Activated CD4-positive, alpha-beta T cell treated with anti-CD3 and anti-CD28 coated beads, Interleukin-2, amount 50 U/mL, for 48 hours (primary cell): ENCODE data around the gene DCUN1D3.
A peak's percentile ranks its signal among the peaks of the same experiment; 100 is the strongest.
"Not testable (repeated sequence)": the region's sequence is repeated elsewhere in the genome, so short reads cannot be mapped to it uniquely, and the experiment has no call there.

Experiments
- DNase-seq, 2 experiments: peaks; one replicate each; pipeline ENCODE4 v3.0.0-alpha.2; 2020

Gene DCUN1D3

DNA sequence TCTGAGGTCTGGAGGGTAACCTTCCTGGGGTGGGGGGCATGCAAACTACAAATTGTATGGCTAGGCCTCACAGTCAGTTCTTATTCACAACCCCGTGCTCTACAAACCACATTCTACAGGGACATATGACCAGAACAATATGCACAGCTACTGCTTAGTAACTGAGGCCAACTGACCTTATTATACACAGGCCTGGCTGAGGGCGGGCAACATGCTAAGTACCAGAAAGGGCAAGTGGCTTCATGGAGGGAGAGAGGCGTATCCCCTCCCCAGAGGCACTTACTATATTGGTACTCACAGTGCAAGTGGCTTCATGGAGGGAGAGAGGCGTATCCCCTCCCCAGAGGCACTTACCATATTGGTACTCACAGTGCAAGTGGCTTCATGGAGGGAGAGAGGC, 39.2 kb downstream of the DCUN1D3 start:
- not testable (repeated sequence) for DNase-seq

DNA sequence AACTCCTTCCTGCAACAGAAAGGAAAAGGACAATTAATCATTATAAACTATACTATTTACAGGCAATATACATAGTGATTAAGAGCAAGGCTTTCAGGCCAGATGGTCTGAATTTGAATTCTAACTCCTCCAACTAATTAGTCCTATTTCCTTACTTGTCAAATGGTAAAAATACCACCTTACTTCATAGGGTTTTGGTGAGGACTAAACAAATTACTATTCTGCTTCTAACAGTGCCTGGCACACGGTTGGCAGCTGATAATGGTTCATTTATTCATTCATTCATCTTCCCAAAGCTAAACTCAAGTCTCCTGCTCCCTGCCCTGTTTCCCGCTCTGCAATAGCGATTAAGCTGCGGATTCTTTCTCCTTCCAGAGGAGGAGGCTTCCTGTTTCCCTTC, 39.8 kb downstream of the DCUN1D3 start:
- no peak for DNase-seq

DNA sequence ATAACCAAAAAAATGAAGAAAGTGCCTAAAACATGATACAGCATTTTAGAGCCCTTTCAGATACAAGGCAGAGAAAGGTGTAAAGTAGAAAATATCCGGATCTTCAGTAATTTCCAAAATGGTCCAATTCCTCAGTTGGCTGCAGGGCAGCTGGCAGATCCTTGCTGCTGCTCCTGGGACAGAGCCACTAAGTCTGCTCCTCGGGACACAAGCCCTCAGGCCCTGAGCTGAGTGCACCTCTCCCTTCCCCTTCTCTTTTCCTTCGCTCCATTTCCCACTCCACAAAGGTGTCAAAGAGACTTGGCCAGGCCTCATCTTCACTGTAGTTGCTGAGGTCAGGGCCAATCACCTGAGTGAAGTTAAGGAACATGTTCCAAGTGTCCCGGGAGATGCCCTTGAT, 40.5 kb downstream of the DCUN1D3 start:
- no peak for DNase-seq

DNA sequence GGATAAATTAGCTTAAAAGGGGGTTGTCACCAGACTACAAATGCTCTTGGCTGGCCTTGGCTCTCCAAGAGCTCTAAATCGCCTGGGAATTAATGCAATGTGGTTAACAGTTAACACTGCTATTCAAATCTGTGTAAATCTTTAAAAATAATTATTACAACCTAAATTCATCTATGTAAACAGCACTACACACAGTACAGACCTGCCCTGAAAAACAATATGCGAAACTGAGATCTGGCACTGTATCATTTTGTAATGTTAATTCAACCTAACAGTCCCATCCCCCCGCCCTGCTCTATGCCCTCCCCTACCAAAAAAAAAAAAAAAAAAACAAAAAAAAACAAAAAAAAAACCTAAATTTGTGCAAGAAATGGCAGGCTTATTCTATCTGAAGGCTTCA, 40.9 kb downstream of the DCUN1D3 start:
- no peak for DNase-seq

DNA sequence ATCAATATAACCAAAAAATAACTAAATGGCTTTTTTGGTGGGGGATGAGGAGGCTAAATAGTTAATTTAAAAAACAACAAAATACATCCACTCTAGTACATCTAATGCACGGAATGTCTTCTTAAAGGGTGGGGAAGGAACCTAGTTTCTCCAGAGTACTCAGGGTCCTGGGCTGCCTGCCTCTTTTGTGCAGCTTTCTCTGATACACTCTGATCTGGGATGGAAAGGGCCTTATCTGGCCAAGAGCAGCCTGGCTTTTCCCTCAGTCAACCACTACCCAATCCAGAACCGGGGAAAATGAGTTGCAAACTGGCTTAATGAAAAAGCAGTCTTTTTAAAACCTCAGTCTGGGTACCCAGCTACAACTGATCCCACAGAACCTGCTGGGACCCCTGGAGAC, 42.9 kb downstream of the DCUN1D3 start:
- no peak for DNase-seq

DNA sequence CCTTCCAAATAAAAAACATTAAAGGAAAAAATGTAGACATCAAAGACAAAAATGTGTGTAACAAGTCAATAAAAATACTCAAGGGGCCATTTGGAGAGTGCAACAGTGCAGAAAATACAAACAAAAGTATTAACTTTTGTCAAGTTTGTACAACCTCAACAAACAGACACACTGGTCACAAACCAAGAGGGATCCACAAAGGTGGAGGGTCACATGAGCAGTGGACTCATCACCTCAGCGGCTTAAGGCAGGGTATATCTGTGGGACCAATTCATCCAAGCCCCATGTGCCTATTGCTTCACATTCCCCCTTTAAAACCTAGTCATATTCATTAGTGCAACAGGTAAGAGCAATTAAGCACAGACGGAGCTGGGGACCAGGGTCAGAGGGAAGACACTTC, 45.2 kb downstream of the DCUN1D3 start:
- DNase-seq, result no peak

DNA sequence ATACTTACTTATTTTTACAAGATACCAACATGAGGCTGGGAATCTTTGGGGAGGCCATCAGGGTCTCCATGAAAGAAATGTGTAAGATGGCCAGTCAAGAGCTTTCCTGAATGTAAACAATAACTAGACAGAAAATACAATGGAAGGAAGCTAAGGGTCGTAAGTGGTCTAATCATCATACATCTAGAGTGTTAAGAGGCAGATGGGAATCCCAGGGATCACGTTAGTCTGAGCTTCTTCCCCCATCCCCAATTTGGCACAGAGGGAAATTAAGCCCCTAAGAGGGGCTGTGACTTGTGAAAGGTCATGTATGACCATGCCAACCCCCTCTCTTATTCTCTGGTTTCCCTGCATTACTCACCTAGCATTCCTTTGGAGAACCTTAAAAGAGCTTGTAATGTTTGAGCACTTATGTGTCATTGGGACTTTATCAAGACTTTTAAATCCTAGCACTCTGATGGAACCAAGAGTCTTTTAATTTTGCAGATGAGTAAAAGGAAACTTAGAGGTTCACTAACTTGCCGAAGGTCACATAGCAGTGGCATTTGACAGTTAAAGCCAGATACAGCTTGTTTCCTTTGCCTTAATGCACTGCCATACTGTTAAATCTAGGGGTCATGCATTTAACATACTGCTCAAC, 46.1 kb downstream of the DCUN1D3 start:
- DNase-seq, result no peak

DNA sequence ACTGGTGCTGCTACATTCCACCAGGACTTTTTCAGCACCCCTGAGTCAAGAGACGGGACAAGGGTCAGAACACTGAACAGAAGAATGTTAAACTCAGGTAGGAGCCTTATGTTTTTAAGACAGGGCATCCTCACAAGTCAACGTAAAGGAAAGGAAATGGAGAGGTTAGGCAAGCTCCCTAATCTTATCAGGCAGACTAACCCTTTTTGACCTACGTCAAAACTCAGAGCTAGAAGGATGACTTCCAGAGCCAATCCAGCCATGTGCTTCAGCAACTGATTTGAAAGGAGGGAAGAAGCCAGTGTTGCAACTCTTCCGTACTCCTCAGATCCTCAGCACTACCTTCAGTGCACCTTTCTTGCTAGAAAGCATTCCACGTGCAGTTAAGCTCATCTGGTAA, 47.0 kb downstream of the DCUN1D3 start:
- DNase-seq, result no peak

DNA sequence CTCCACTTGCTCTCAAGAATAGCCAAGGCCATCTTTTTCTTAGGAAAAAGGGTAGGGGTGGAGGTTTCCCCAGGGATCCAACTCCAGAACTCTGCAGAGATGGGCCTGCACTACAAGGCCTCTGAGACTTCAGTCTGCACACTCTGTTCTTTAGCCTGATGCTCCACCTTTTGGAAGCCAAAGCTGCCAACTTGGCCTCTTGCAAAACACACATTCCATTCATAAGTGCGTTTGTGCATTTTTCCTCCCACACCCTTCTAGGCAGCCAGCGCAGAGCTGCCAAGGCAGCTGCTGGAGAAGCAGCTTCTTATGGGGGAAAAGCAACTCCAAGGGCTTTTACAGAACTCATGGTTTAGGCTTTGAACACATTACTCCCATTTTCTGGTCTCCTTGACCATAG, 48.6 kb downstream of the DCUN1D3 start:
- DNase-seq, result no peak

DNA sequence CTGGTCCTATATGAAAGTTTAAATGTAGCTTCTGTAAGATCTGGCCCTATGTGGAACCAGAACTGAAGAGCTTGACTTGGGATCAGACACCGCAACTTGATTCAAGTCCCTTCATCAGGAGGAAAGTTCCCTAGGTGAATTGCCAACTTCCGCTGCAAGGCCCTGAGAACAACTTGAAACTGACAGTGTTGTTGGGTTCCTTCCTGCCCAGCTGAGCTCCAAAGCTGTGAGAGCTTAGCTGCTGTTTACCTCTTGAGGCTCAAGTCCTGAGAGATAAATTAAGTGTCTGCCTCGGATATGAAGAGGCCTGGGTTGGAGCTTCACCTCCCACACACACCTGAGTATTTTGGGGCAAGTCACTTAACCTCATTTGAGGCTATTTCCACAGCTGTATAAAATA, 49.2 kb downstream of the DCUN1D3 start:
- no peak for DNase-seq

DNA sequence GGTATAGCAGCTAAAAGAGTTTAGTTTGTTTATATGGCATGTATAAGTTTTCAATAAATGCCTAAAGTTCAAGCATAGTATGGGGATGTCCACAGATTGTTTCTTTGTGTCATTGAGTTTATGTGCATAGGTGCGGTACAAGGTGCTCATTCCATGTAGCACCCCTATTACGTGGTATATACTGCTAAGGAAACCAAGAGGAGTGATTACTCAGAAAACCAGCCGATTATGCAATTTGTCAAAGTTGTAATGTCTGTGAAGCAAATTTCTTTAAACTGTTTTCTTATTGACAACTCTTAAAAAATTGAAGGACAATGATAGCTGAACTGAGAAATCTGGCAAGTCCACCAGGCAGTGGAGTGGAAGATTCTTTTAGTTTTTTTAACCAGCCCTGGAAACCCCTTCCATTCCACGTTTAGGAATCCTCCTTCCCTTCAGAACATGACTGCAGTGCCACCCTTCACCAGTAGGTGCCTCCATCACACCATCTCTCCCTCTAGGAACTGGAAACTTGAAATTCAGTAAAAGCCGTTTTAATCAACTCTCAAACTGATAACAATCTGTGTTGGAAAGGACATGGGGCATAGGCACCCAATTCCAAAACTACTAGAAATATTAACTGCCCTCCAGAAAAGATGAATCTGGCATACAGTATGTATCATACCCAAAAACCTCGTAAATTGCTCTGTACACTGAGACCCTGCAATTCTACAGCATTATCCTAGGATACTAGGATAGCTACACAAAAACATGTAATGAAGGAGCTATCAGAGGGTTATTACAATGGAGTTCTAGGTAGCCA, 50.4 kb downstream of the DCUN1D3 start:
- DNase-seq, result peak; percentile 73 to 81

DNA sequence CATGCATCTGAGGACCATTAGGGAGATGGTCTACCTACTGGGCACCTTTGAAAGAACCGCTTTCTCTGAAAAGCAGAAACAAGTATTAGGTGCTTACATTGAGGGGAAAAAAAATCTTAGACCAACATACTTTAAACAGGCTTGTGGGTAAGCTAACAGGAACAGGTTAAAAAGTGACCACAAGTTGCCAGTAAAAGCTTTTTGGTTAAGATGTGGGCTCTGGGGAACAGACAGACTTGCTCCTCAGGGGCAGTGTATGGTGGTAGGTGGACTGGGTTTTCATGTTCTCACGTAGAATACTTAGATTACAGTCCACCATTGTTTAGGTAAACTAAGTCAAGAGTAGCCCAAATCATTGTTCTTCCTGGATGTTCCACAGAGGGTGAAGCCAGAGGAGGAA, 52.6 kb downstream of the DCUN1D3 start:
- no peak for DNase-seq

DNA sequence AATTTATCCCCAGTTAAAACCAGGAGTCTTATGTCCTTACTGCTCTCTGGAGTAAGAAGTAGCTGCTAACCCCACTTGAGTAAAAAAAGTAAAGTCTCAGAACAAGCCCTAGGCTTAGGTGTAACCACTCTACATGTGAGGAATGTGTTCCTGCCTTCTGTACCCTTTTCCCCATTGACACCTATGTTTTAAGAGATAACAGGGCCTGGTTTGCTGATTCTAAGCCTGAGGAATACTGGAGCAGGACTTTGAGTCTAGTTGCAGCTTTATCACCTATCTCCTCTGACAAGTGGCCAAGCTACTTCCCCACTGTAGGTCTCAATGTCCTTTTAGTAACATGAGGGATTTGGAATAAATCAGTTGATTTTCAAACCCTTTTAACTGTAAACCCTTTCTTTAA, 53.6 kb downstream of the DCUN1D3 start:
- no peak for DNase-seq

DNA sequence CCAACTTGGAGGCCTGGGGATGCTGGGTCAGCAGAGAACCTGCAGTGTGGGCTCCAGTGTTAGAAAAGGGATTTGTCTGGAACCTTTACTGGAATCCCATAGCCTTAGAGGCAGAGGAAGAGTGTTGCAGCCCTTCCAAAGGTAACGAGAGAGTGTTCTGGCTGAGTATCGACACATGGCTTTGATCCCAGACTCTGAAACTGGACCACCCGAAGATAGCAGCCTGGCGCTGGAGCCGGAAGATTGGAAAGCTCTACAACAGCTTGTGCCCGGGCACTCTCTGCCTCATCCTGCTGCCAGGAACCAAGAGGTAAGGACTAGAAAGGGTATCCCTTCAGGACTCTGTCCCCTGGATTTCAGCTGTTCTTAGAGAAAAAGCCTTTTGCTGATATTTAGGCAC, 54.1 kb downstream of the DCUN1D3 start:
- DNase-seq, result no peak

DNA sequence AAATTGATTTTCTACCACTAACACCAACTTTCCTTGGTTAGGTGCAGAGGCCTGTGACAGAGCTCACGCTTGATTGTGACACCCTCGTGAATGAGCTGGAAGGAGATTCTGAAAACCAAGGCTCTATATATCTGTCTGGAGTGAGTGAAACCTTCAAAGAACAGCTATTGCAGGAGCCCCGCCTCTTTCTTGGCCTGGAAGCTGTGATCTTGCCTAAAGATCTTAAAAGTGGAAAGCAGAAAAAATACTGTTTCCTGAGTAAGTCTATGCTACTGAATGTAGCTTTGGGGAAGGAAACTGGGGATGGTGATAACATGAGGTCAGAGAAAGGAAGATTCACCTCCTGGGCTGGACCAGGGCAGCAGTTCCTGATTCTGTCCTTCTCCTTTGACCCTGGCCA, 55.6 kb downstream of the DCUN1D3 start:
- DNase-seq, result peak; percentile 14 to 24

DNA sequence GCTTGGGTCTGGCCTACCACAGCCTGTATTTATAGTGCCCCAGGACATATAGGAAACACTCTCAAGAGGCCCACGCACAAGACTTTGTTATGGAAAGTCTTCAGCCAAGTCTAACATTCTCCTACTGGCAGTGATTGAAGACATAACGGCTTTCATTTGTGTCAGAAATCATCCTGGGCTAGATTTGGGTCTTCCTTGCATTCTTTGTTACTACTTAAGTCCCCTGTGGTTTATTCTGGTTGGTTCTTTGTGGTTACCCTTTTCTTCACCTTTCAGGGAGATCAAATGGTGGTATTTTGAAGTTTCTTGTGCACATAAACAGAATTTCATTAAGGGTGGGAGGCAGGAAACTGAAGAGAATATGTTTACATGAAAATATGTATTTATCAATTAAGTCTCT, 56.1 kb downstream of the DCUN1D3 start:
- no peak for DNase-seq

DNA sequence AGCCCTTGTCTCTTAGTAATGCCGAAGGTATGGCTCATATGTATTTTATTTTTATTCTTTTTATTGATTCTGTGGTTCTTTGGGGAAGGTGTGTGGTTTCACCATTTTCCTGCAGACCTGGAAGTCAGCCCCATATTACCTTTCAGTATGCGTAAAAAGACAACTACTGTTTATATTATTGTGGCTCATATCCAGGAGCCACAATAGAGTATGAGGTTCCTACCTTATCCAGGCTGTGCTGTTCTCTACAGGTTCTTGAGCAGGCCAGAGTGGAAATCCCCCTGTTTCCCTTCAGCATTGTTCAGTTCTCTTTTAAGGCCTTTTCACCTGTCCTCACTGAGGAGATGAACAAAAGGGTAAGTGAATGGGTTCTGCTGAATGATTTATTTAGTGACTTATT, 60.7 kb downstream of the DCUN1D3 start:
- no peak for DNase-seq

DNA sequence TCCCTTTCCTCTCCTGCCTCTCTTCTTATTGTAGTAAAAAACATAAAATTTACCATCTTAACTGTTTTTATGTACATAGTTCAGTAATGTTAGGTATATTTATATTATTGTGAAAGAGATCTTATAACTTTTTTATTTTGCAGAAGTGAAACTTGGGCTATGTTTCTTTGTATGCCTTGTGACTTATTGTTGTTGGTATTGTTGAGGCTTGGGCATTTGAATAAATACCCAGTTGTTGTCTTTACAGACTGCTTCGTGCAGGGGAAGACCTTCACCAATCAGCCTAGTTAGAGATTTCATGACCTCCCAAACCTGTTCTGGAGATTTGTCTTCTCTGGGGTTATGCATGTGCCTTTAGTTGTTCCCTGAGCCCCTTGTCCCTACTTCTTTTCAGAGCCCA, 61.9 kb downstream of the DCUN1D3 start:
- no peak for DNase-seq

DNA sequence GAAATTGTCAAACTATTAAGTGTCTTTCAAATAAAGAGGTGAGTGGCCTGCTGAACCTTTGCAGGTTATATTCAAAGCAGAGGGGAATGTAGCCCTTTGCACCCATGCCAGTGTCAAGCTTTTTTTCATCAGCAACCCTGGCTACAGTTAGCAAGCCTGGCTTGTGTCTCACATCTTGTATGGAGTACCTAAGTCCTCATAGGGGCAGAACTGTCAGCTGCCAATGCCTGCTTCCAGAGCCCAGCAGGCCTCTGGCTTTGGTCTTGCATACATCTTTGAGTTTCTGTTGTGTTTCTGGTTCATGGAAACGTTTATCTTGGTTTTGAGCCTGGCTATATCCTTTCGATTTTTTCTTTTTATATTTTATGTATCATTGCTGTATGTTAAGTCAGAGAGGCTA, 67.1 kb downstream of the DCUN1D3 start:
- no peak for DNase-seq

DNA sequence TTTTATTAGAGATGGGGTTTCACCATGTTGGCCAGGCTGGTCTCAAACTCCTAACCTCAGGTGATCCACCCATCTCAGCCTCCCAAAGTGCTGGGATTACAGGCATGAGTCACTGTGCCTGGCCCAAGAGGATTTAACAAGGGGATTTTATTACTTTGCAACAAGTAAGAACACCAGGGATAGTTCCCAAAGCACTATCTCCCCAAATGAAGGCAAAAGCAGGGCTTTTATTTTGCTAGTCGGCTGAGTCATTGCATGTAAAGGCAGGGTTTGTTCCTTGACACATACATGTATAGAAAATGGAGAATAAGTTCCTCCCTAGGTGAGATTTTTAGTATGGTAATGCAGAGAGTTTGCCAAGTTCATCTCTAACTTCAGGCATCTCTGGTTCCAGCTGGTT, 69.8 kb downstream of the DCUN1D3 start:
- DNase-seq, result no peak

DNA sequence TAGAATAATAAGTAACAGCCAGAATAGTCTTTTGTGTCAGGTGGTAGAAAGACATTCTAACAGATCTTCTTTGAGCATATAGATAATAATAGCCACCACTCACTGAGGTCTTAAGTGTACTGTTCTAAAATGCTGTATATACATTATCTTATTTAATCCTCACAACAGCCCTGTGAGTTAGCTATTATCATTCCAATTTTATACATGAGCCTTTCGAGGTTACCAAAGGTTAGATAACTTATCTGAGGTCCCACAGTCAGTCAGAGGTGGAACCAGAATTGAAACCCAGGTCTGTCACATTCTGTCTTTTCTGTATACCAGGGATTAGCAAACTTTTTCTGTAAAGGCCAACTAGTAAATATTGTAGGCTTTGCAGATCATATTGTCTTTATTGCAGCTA, 70.6 kb downstream of the DCUN1D3 start:
- no peak for DNase-seq

DNA sequence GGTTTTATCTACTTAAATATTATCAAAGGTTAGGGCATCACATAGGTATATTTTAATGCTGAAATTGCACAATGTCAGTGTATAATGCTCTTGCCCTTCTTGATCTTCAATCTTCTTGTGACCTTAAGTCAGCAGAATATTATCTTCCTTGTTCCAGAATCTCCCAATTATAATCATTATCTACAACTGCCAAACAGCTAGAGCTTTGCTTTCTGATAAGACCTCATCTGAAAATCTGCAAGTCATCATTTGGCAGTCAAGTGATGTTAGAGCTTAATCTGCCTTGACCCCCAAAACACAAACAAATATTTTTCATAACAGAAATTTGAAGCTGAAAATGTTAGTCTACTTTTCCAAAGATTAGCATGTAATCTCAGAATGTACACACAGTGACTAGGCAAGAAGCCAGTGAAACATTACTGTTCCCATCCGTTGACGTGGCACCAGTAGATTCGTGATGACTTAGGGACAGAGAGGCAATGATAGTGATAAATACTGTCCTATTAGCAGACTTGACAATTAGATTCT, 74.1 kb downstream of the DCUN1D3 start:
- no peak for DNase-seq

DNA sequence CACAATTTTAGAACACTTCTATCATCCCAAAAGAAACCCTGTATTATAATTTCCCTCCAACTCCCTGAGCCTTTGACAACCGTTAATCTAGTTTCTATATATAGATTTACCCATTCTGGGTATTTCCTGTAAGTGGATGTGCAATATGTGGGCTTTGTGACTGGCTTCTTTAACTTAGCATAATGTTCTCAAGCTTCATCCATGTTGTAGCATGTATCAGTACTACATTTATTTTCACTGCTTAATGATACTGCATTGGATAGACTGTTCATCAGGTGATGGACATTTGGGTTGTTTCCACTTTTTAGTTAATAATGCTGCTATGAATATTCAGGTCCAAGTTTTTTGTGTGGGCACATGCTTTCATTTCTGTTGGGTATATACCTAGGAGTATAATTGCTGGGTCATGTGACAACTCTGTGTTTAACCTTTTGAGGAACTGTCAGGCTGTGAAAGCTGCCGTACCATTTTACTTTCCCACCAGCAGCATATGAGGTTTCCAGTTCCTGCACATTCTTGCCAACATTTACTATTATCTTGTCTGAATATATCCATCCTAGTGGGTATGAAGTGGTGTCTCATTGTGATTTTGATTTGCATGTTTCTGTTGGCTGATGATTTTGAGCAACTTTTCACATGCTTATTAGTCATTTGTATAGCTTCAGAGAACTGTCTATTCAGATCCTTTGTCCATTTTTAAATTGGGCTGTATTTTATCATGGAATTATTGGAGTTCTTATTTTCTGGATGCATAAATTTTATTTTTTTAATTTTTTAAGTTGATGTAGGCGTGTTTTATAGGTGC, 77.4 kb downstream of the DCUN1D3 start:
- no peak for DNase-seq

DNA sequence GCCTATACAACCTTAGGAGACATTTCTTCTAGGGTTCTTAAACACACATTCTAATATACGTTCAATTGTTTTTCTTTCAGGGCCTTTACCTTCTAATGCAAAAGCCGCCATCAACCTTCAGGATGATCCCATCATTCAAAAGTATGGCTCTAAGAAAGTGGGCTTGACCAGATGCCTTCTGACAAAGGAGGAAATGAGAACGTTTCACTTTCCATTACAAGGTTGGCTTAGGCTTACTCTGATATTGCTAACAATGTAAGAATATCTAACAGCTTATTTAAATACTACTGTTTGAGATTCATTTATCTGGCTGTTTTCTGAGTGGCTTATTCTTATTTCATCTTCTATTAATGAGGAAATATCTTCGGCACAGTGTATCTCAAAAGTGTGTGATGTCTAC, 78.5 kb downstream of the DCUN1D3 start:
- no peak for DNase-seq
